BJ (cell line): ENCODE measurements around the gene ZC3H12A. TPM values are rescaled to one million over a fixed set of nuclear protein-coding genes. Genes with fewer than 3 reads are reported as not detected.

Experiments used
- CTCF ChIA-PET: fragments of 350-600 bp; formaldehyde crosslinking; extraction: SDS; loops from one replicate; lab custom pipeline; 2021; ENCODE audit warnings: antibody characterized with exemption, inconsistent platforms; lab: Yijun Ruan, JAX
- POLR2A ChIA-PET: fragments of 300-600 bp; sonication (Branson Sonifier 250); formaldehyde crosslinking; extraction: SDS; loops from one replicate; lab custom pipeline; 2021; ENCODE audit warnings: antibody characterized with exemption; lab: Charles Lee
- DNase-seq: peaks from one replicate; pipeline ENCODE4 v3.0.0-alpha.2; 2011; ENCODE audit warnings: low read depth
- H3K27me3 ChIP-seq: 2 replicates; pipeline ENCODE4 v1.6.0; 2011; ENCODE audit warnings: low read length; ENCODE audit not compliant: control insufficient read depth, insufficient read depth
- H3K36me3 ChIP-seq: 2 replicates; pipeline ENCODE4 v1.5.1; 2011; ENCODE audit warnings: low read length; ENCODE audit not compliant: control insufficient read depth, insufficient read depth
- H3K4me3 ChIP-seq: 2 replicates; pipeline ENCODE4 v1.5.1; 2011; ENCODE audit warnings: low read depth, mild to moderate bottlenecking, control low read depth, low read length
- polyA plus RNA-seq: library from polyadenylated mRNA; depleted of rRNA; stranded (reverse); fragments of >200 nt; gene quantifications from 2 replicates; pipeline ENCODE4 v1.2.3, GENCODE V29; 2011
- TF ChIP-seq, protein P1 (sequence below): IDR thresholded peaks from 2 replicates; pipeline ENCODE4 v1.5.1; 2011; ENCODE audit warnings: low read depth, mild to moderate bottlenecking, control low read depth, inconsistent platforms, low read length, moderate library complexity; ENCODE audit not compliant: insufficient read depth

The ZC3H12A gene
- polyA plus RNA-seq, 1 experiment: 8.9 TPM

DNA sequence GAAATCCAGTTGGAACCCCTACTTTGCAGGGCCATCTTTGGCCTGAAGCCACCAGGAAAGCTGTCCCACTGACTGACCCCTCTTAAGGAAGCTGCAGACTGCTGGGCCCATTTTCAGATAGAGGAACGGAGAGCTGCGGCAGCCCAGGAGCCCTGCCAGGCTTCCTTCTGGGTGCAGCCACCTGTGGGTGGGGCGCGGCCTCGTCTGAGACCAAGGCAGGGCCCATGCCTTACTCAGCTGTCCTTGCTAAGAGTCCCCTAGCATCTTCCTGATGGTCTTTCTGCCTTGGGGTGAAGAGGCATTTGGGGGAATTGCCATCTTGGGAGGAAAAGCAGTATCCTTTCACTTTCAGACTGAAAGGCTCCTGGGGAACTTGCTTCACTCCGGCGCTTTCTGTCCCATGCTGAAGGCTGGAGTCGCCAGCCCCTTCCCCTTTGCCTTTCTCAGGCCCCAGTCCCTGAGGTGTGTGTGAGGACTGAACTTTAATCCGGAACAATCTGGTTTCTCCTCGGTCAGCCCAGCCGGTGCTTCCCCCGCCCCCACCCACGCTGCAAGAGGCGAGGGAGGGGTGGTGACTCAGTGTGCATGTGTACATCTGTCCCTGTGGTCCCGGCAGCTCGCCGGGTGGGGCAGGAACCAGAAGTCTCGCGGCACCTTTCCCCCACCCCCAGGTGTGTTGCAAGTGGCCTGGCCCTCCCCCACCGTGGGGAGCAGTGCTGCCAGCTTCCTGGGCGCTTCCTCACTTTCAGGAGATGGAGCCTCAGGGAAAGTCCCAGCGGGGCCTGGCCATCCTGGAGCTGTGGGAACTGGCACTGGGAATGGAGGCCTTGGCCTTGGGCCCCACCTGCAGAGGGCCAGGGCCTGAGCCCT lies 5.1 kb downstream of the ZC3H12A start:
- ChIA-PET POLR2A (no interaction called here), CTCF (interaction anchor here (0.8 to 10.0 kb wide), 8 partner anchors 7 to 35 kb away, joined by 3 to 116 read pairs (median 3); partner anchors contain the start of gene MEAF6)
- peak overlapping the region; percentile 31 for H3K4me3 ChIP-seq
- no peaks in the 10 kb centered on the region for H3K27me3 ChIP-seq
- DNase-seq: peak; percentile 65
- peaks cover 41% of the 10 kb centered on the region for H3K36me3 ChIP-seq
- TF ChIP-seq, protein P1, sequence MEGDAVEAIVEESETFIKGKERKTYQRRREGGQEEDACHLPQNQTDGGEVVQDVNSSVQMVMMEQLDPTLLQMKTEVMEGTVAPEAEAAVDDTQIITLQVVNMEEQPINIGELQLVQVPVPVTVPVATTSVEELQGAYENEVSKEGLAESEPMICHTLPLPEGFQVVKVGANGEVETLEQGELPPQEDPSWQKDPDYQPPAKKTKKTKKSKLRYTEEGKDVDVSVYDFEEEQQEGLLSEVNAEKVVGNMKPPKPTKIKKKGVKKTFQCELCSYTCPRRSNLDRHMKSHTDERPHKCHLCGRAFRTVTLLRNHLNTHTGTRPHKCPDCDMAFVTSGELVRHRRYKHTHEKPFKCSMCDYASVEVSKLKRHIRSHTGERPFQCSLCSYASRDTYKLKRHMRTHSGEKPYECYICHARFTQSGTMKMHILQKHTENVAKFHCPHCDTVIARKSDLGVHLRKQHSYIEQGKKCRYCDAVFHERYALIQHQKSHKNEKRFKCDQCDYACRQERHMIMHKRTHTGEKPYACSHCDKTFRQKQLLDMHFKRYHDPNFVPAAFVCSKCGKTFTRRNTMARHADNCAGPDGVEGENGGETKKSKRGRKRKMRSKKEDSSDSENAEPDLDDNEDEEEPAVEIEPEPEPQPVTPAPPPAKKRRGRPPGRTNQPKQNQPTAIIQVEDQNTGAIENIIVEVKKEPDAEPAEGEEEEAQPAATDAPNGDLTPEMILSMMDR: no peak

GRCh38 chr1:37480125-37480466 lies 5.7 kb downstream of the ZC3H12A start:
- POLR2A ChIA-PET: no interaction called here

GRCh38 chr1:37480581-37481288 lies 6.4 kb downstream of the ZC3H12A start:
- Histone ChIP-seq H3K36me3 (peaks cover 43% of the 10 kb centered on the region), H3K27me3 (no peaks in the 10 kb centered on the region), H3K4me3 (no peak overlapping the region)
- DNase-seq: no peak
- CTCF ChIA-PET: interaction anchor here (1.1 kb wide), 1 partner anchor 26 kb away, joined by 5 read pairs; no protein-coding TSS in a partner anchor
- TF ChIP-seq, protein P1: no peak
- POLR2A ChIA-PET: no interaction called here

More at GRCh38 chr1:37480125-37480466, 5.7 kb downstream of the ZC3H12A start:
- Histone ChIP-seq H3K36me3 (peaks cover 43% of the 10 kb centered on the region), H3K4me3 (peak overlapping the region; percentile 6), H3K27me3 (no peaks in the 10 kb centered on the region)
- TF ChIP-seq, protein P1: no peak
- CTCF ChIA-PET: interaction anchor here (1.3 to 1.4 kb wide), 2 partner anchors 18 to 29 kb away, joined by 3 read pairs; no protein-coding TSS in a partner anchor
- no peak for DNase-seq

GRCh38 chr1:37481289-37482003 lies 7.1 kb downstream of the ZC3H12A start:
- Histone ChIP-seq H3K27me3 (no peaks in the 10 kb centered on the region), H3K4me3 (no peak overlapping the region), H3K36me3 (peaks cover 43% of the 10 kb centered on the region)
- TF ChIP-seq, protein P1: no peak
- ChIA-PET CTCF (interaction anchor here (1.0 to 1.1 kb wide), 3 partner anchors 10 to 27 kb away, joined by 3 to 5 read pairs (median 3); no protein-coding TSS in a partner anchor), POLR2A (no interaction called here)
- no peak for DNase-seq
